ENCODE results near the gene POGZ.

Gene POGZ

GRCh38 chr1:151369302-151369610 is 90.0 kb downstream of the POGZ start:
- TF ChIP-seq CTCF (IDR thresholded peaks at IDR 0.05; ENCODE audit: low read depth, low read length): no peak
- no peak overlapping the region for H3K4me3 ChIP-seq (replicated peaks in 1 of 2; ENCODE audit: low read depth in 2 of 2, low read length in 2 of 2)
- DNase-seq (ENCODE audit: low read depth in 2 of 2): no peak

GRCh38 chr1:151368393-151369301 is 90.6 kb downstream of the POGZ start:
- no peak for TF ChIP-seq CTCF (IDR thresholded peaks at IDR 0.05; ENCODE audit: low read depth, low read length)
- peak in 1 of 2 donors; percentile 11 for DNase-seq (ENCODE audit: low read depth in 2 of 2)
- no peak overlapping the region for H3K4me3 ChIP-seq (replicated peaks in 1 of 2; ENCODE audit: low read depth in 2 of 2, low read length in 2 of 2)

GRCh38 chr1:151367658-151368392 is 91.5 kb downstream of the POGZ start:
- H3K4me3 ChIP-seq (replicated peaks in 1 of 2; ENCODE audit: low read depth in 2 of 2, low read length in 2 of 2): no peak overlapping the region
- no peak for TF ChIP-seq CTCF (IDR thresholded peaks at IDR 0.05; ENCODE audit: low read depth, low read length)
- DNase-seq (ENCODE audit: low read depth in 2 of 2): peak in 1 of 2 donors; percentile 20

- no peak for TF ChIP-seq CTCF (IDR thresholded peaks at IDR 0.05; ENCODE audit: low read depth, low read length)
- no peak for DNase-seq (ENCODE audit: low read depth in 2 of 2)
- no peak overlapping the region for H3K4me3 ChIP-seq (replicated peaks in 1 of 2; ENCODE audit: low read depth in 2 of 2, low read length in 2 of 2)
Observed at GRCh38 chr1:151364996-151365395, 94.3 kb downstream of the POGZ start.

GRCh38 chr1:151362308-151363155 is 96.8 kb downstream of the POGZ start:
- no peak for TF ChIP-seq CTCF (IDR thresholded peaks at IDR 0.05; ENCODE audit: low read depth, low read length)
- DNase-seq (ENCODE audit: low read depth in 2 of 2): no peak
- no peak overlapping the region for H3K4me3 ChIP-seq (replicated peaks in 1 of 2; ENCODE audit: low read depth in 2 of 2, low read length in 2 of 2)

GRCh38 chr1:151361883-151362282 is 97.4 kb downstream of the POGZ start:
- TF ChIP-seq CTCF (IDR thresholded peaks at IDR 0.05; ENCODE audit: low read depth, low read length): no peak
- H3K4me3 ChIP-seq (replicated peaks in 1 of 2; ENCODE audit: low read depth in 2 of 2, low read length in 2 of 2): no peak overlapping the region
- DNase-seq (ENCODE audit: low read depth in 2 of 2): no peak
